IMR-90 (cell line): ENCODE measurements around the gene CKAP4. TPM values are rescaled to one million over a fixed set of nuclear protein-coding genes. Genes with fewer than 3 reads are reported as not detected.

Experiments
- ATAC-seq: fragments of 200-7000 bp; cut with Tn5 transposase; 2 replicates; pipeline ENCODE4 v1.9.1; 2020; ENCODE audit warnings: low read depth, mild to moderate bottlenecking, moderate library complexity
- BruUV-seq: library from RNA; stranded (reverse); fragments of 400-500 nt; replicated peaks from 2 replicates; lab custom pipeline; 2021; lab: Mats Ljungman, UMichigan
- CTCF ChIA-PET: fragments of 300-600 bp; formaldehyde crosslinking; extraction: SDS; loops from one replicate; lab custom pipeline; 2021; ENCODE audit warnings: antibody characterized with exemption; lab: Yijun Ruan, JAX
- POLR2A ChIA-PET: fragments of 300-600 bp; sonication (Branson Sonifier 250); formaldehyde crosslinking; loops from one replicate; lab custom pipeline; 2022; ENCODE audit warnings: antibody characterized with exemption; ENCODE audit not compliant: unreplicated experiment; lab: Charles Lee
- DNase-seq: peaks from one replicate; pipeline ENCODE4 v3.0.0; 2013
- H2AFZ ChIP-seq: replicated peaks from 2 replicates; pipeline ENCODE3; 2013; ENCODE audit warnings: low read length, mild to moderate bottlenecking; ENCODE audit not compliant: poor library complexity
- H2AK5ac ChIP-seq: 2 replicates; pipeline ENCODE4 v1.6.1; 2013; ENCODE audit warnings: low read depth, low read length, inconsistent platforms
- H2AK9ac ChIP-seq: replicated peaks from 2 replicates; pipeline ENCODE3; 2013; ENCODE audit warnings: mild to moderate bottlenecking, low read depth, low read length, moderate library complexity; ENCODE audit not compliant: poor library complexity
- H2BK120ac ChIP-seq: 2 replicates; pipeline ENCODE4 v1.6.1; 2013; ENCODE audit warnings: low read depth, low read length, inconsistent platforms
- H2BK15ac ChIP-seq: 3 replicates; pipeline ENCODE4 v1.6.1; 2013; ENCODE audit warnings: low read depth, low read length, inconsistent platforms
- H2BK20ac ChIP-seq: 2 replicates; pipeline ENCODE4 v1.6.1; 2013; ENCODE audit warnings: low read depth, mild to moderate bottlenecking, inconsistent platforms, low read length, moderate library complexity
- H2BK5ac ChIP-seq: 2 replicates; pipeline ENCODE4 v1.6.1; 2013; ENCODE audit warnings: mild to moderate bottlenecking, low read depth, low read length, inconsistent platforms; ENCODE audit not compliant: poor library complexity, severe bottlenecking
- H3K14ac ChIP-seq: replicated peaks from 2 replicates; pipeline ENCODE4 v1.6.1; 2013; ENCODE audit warnings: low read depth, low read length, inconsistent platforms
- H3K18ac ChIP-seq: 2 replicates; pipeline ENCODE4 v1.6.1; 2013; ENCODE audit warnings: low read depth, low read length, control low read depth
- H3K23ac ChIP-seq: 2 replicates; pipeline ENCODE4 v1.6.1; 2013; ENCODE audit warnings: low read depth, low read length, inconsistent platforms
- H3K27ac ChIP-seq: 2 replicates; pipeline ENCODE4 v1.5.1; 2013; ENCODE audit warnings: mild to moderate bottlenecking, control low read depth, low read length; ENCODE audit not compliant: insufficient read depth
- H3K27me3 ChIP-seq: 2 replicates; pipeline ENCODE4 v1.6.1; 2013; ENCODE audit warnings: low read length; ENCODE audit not compliant: control insufficient read depth, insufficient read depth
- H3K36me3 ChIP-seq: 2 replicates; pipeline ENCODE4 v1.6.1; 2013; ENCODE audit warnings: low read length, mixed read lengths; ENCODE audit not compliant: control insufficient read depth, insufficient read depth
- H3K4ac ChIP-seq: 2 replicates; pipeline ENCODE4 v1.6.1; 2013; ENCODE audit warnings: low read depth, low read length, inconsistent platforms
- H3K4me1 ChIP-seq: 2 replicates; pipeline ENCODE4 v1.6.1; 2013; ENCODE audit warnings: low read length, mixed read lengths; ENCODE audit not compliant: control insufficient read depth, insufficient read depth
- H3K4me2 ChIP-seq: 2 replicates; pipeline ENCODE4 v1.6.1; 2013; ENCODE audit warnings: low read depth, mild to moderate bottlenecking, control low read depth, low read length, moderate library complexity
- H3K4me3 ChIP-seq: 2 replicates; pipeline ENCODE4 v1.5.1; 2013; ENCODE audit warnings: low read depth, mild to moderate bottlenecking, control low read depth, low read length, moderate library complexity; ENCODE audit not compliant: insufficient read depth
- H3K56ac ChIP-seq: 2 replicates; pipeline ENCODE4 v1.6.1; 2013; ENCODE audit warnings: low read length, inconsistent platforms; ENCODE audit not compliant: insufficient read depth; ENCODE audit errors: extremely low read depth
- H3K79me1 ChIP-seq, 2 experiments: 2 replicates each; pipeline ENCODE4 v1.6.1; 2013; ENCODE audit warnings: low read length in 2 of 2, inconsistent platforms in 1 of 2, low read depth in 1 of 2
- H3K9ac ChIP-seq: 2 replicates; pipeline ENCODE4 v1.6.1; 2013; ENCODE audit warnings: low read depth, low read length, control low read depth
- H3K9me1 ChIP-seq: 2 replicates; pipeline ENCODE4 v1.6.1; 2013; ENCODE audit warnings: low read length, inconsistent platforms; ENCODE audit not compliant: insufficient read depth
- H3K9me3 ChIP-seq: 2 replicates; pipeline ENCODE4 v1.6.1; 2013; ENCODE audit warnings: low read length; ENCODE audit not compliant: control insufficient read depth, insufficient read depth
- H4K20me1 ChIP-seq: 2 replicates; pipeline ENCODE4 v1.6.1; 2013; ENCODE audit warnings: low read length, inconsistent platforms; ENCODE audit not compliant: insufficient read depth
- H4K5ac ChIP-seq: 2 replicates; pipeline ENCODE4 v1.6.1; 2013; ENCODE audit warnings: mild to moderate bottlenecking, low read depth, low read length, control low read depth
- H4K8ac ChIP-seq, 2 experiments: 2 replicates each; pipeline ENCODE4 v1.6.1; 2013; ENCODE audit warnings: low read depth in 2 of 2, low read length in 2 of 2, control low read depth in 1 of 2, inconsistent platforms in 1 of 2
- H4K91ac ChIP-seq: 2 replicates; pipeline ENCODE4 v1.6.1; 2013; ENCODE audit warnings: low read depth, low read length, inconsistent platforms; ENCODE audit not compliant: insufficient read depth
- BHLHE40 ChIP-seq: fragments of 150-350 bp; IDR thresholded peaks from 2 replicates; pipeline ENCODE4 v1.6.1; 2016; ENCODE audit warnings: mild to moderate bottlenecking, low read depth, low read length
- CEBPB ChIP-seq: IDR thresholded peaks from 2 replicates; pipeline ENCODE4 v1.6.1; 2012; ENCODE audit warnings: low read depth, low read length, improper control_type of control experiment
- CTCF ChIP-seq: conservative IDR thresholded peaks from 2 replicates; pipeline ENCODE4 v1.5.1; 2012; ENCODE audit warnings: mild to moderate bottlenecking, low read depth, low read length, improper control_type of control experiment
- ELK1 ChIP-seq: fragments of 150-350 bp; IDR thresholded peaks from 2 replicates; pipeline ENCODE4 v1.6.1; 2016; ENCODE audit warnings: low read depth, mild to moderate bottlenecking, low read length, moderate library complexity, borderline replicate concordance
- FOS ChIP-seq: fragments of 150-350 bp; IDR thresholded peaks from 2 replicates; pipeline ENCODE4 v1.6.1; 2016; ENCODE audit warnings: low read depth, low read length
- MAFK ChIP-seq: IDR thresholded peaks from 2 replicates; pipeline ENCODE4 v1.6.1; 2012; ENCODE audit warnings: low read depth, low read length, improper control_type of control experiment
- MAZ ChIP-seq: IDR thresholded peaks from 2 replicates; pipeline ENCODE4 v1.6.1; 2012; ENCODE audit warnings: low read depth, mild to moderate bottlenecking, low read length, improper control_type of control experiment, moderate library complexity, borderline replicate concordance
- MXI1 ChIP-seq: IDR thresholded peaks from 2 replicates; pipeline ENCODE4 v1.6.1; 2012; ENCODE audit warnings: low read depth, mild to moderate bottlenecking, low read length, moderate library complexity, borderline replicate concordance
- NFE2L2 ChIP-seq: fragments of 150-350 bp; IDR thresholded peaks from 2 replicates; pipeline ENCODE4 v1.6.1; 2016; ENCODE audit warnings: low read depth, mild to moderate bottlenecking, low read length
- POLR2A ChIP-seq: IDR thresholded peaks from 2 replicates; pipeline ENCODE4 v1.6.1; 2012; ENCODE audit warnings: mild to moderate bottlenecking, low read depth, low read length
- RAD21 ChIP-seq: IDR thresholded peaks from 2 replicates; pipeline ENCODE4 v1.6.1; 2012; ENCODE audit warnings: low read length, improper control_type of control experiment
- RFX5 ChIP-seq: IDR thresholded peaks from 2 replicates; pipeline ENCODE4 v1.8.0; 2012; ENCODE audit warnings: low read depth, mild to moderate bottlenecking, low read length, moderate library complexity
- SMC3 ChIP-seq: fragments of 150-350 bp; IDR thresholded peaks from 2 replicates; pipeline ENCODE4 v1.6.1; 2016; ENCODE audit warnings: low read depth, mild to moderate bottlenecking, antibody characterized with exemption, low read length, moderate library complexity
- WGBS, 2 experiments: methylation state at CpG; one replicate each; pipeline versions ENCODE4 v1.1.5 to v1.1.7; 2013; ENCODE audit warnings: missing lambda C conversion rate in 2 of 2; ENCODE audit not compliant: insufficient read length in 1 of 2; ENCODE audit errors: extremely low coverage in 2 of 2; 5-methylcytosine and 5-hydroxymethylcytosine counted together
- dilution Hi-C: fragments of 300-500 bp; cut with HindIII; formaldehyde crosslinking; loops from one replicate; pipeline ENCODE4 v1.14.3; 2018; ENCODE audit warnings: low sequenced_read_pairs; ENCODE audit not compliant: unreplicated experiment
- in situ Hi-C: fragments of 300-500 bp; cut with MboI; formaldehyde crosslinking; loops from 3 replicates; pipeline ENCODE4 v1.14.3; 2019; ENCODE audit warnings: low sequenced_read_pairs, inconsistent platforms, mixed read lengths
- intact Hi-C: fragments of 100-400 bp; cut with micrococcal nuclease; formaldehyde crosslinking; loops from 2 replicates; pipeline ENCODE4 v1.10.0; 2022
- polyA plus RNA-seq, 3 experiments: library from polyadenylated mRNA; depleted of rRNA; stranded (reverse); fragments of >200 nt; gene quantifications; 2 replicates each; pipeline ENCODE4 v1.2.3, GENCODE V29; 2012; ENCODE audit warnings: low replicate concordance in 1 of 3
- total RNA-seq: library from RNA; depleted of rRNA; stranded (reverse); fragments of >200 nt; gene quantifications from 2 replicates; pipeline ENCODE4 v1.2.3, GENCODE V29; 2012

CKAP4 gene
- total and polyA plus RNA-seq, 2 of the 4 experiments (the other 2 are of a cell fraction) = 94.5 to 297 TPM

- H4K91ac ChIP-seq = no peak overlapping the region
- no peaks in the 10 kb centered on the region for H3K79me1 ChIP-seq
- H2AK9ac ChIP-seq = no peak overlapping the region
- no peak overlapping the region for H2AK5ac ChIP-seq
- no peak overlapping the region for H3K56ac ChIP-seq
- no peak overlapping the region for H3K23ac ChIP-seq
- no peak overlapping the region for H3K14ac ChIP-seq
- H4K8ac ChIP-seq = no peak overlapping the region
- H3K36me3 ChIP-seq = no peaks in the 10 kb centered on the region
- TF ChIP-seq NFE2L2 = no peak
- TF ChIP-seq RFX5 = no peak
- no peak for TF ChIP-seq CTCF
- TF ChIP-seq POLR2A = no peak
- TF ChIP-seq RAD21 = no peak
- TF ChIP-seq BHLHE40 = no peak
- no peak for TF ChIP-seq SMC3
- no peak for TF ChIP-seq CEBPB
- no peak for TF ChIP-seq ELK1
- no peak for TF ChIP-seq MXI1
- TF ChIP-seq MAZ = no peak
- no peak for TF ChIP-seq MAFK
- no peak for TF ChIP-seq FOS
- no peak overlapping the region for H2BK20ac ChIP-seq
- DNase-seq (no peak), ATAC-seq (no peak)
- H2BK15ac ChIP-seq = no peak overlapping the region
- no peak overlapping the region for H4K5ac ChIP-seq
- dilution Hi-C loops (no loop called here), in situ Hi-C loops (no loop called here), intact Hi-C loops (no loop called here)
- no peaks in the 10 kb centered on the region for H3K9me3 ChIP-seq
- peaks cover 30% of the 10 kb centered on the region for H3K27me3 ChIP-seq
- no peak overlapping the region for H3K4me3 ChIP-seq
- BruUV-seq = no TSS peak
- H3K18ac ChIP-seq = no peak overlapping the region
- H4K20me1 ChIP-seq = no peaks in the 10 kb centered on the region
- H3K27ac ChIP-seq = no peak overlapping the region
- H2BK5ac ChIP-seq = no peak overlapping the region
- POLR2A ChIA-PET = no interaction called here
- H3K4me1 ChIP-seq = no peaks in the 10 kb centered on the region
- H3K9ac ChIP-seq = no peak overlapping the region
- H3K4ac ChIP-seq = no peak overlapping the region
- 100% methylated on average over 3 of the region's 4 CpGs; no CpG with 5 or more reads in 1 of the 2 experiments for WGBS, 2 experiments
- no peak overlapping the region for H2BK120ac ChIP-seq
- no peak overlapping the region for H2AFZ ChIP-seq
- H3K4me2 ChIP-seq = no peak overlapping the region
- H3K9me1 ChIP-seq = no peaks in the 10 kb centered on the region
- CTCF ChIA-PET = no interaction called here
These were observed 58.5 kb downstream of the CKAP4 start for GRCh38 chr12:106189341-106189740.
